ENCODE measurements around the gene MCM3. TPM values are rescaled to one million over a fixed set of nuclear protein-coding genes. Genes with fewer than 3 reads are reported as not detected.

The MCM3 gene
- total and polyA plus RNA-seq, 4 donors, result 7.4 to 60.8 (median 12.3) TPM

DNA sequence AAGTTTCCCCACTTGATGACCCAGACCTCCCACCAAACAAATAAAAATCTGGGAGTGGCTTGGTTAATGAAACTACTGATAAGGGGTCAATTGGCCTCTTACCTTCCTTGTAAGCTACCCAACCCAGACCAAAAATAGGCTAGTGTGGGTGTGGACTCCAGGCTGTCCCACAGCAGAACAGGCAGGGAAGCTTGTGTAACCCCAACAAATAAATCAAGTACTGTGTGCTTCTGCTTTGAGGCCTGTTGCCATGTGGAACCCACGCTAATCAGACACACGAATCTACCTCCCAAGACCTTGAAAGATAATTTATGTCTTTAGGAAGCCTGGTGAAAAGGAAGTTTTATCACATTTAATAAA lies 43.7 kb upstream of the MCM3 start:
- WGBS, result 72% methylated on average over 2 of the region's 2 CpGs
- no peaks in the 10 kb centered on the region for H3K9me3 ChIP-seq (ENCODE audit: control insufficient read depth in 4 of 4, low read length in 3 of 4)
- TF ChIP-seq FOXA1 (IDR thresholded peaks at IDR 0.05) (no peak), NR2F2 (IDR thresholded peaks at IDR 0.05) (no peak)
- TF ChIP-seq, protein P1, sequence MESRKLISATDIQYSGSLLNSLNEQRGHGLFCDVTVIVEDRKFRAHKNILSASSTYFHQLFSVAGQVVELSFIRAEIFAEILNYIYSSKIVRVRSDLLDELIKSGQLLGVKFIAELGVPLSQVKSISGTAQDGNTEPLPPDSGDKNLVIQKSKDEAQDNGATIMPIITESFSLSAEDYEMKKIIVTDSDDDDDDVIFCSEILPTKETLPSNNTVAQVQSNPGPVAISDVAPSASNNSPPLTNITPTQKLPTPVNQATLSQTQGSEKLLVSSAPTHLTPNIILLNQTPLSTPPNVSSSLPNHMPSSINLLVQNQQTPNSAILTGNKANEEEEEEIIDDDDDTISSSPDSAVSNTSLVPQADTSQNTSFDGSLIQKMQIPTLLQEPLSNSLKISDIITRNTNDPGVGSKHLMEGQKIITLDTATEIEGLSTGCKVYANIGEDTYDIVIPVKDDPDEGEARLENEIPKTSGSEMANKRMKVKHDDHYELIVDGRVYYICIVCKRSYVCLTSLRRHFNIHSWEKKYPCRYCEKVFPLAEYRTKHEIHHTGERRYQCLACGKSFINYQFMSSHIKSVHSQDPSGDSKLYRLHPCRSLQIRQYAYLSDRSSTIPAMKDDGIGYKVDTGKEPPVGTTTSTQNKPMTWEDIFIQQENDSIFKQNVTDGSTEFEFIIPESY (IDR thresholded peaks at IDR 0.05), result no peak
- H3K36me3 ChIP-seq (ENCODE audit: control insufficient read depth in 4 of 4, insufficient read depth in 3 of 4, low read depth in 1 of 4, low read length in 3 of 4), result no peaks in the 10 kb centered on the region
- no peaks in the 10 kb centered on the region for H3K27me3 ChIP-seq (ENCODE audit: control insufficient read depth in 4 of 4, insufficient read depth in 4 of 4, low read length in 3 of 4)
- no peak overlapping the region for H3K9ac ChIP-seq (ENCODE audit: low read depth in 1 of 2, low read length in 2 of 2)
- H3K4me1 ChIP-seq (ENCODE audit: control insufficient read depth in 4 of 4, insufficient read depth in 4 of 4, low read length in 3 of 4), result no peaks in the 10 kb centered on the region
- no peak overlapping the region for H3K4me3 ChIP-seq (ENCODE audit: low read depth in 1 of 3, low read length in 3 of 3)
- H3K27ac ChIP-seq (ENCODE audit: low read depth in 1 of 2, low read length in 2 of 2), result no peak overlapping the region
- DNase-seq (ENCODE audit: low spot score), result no peak

DNA sequence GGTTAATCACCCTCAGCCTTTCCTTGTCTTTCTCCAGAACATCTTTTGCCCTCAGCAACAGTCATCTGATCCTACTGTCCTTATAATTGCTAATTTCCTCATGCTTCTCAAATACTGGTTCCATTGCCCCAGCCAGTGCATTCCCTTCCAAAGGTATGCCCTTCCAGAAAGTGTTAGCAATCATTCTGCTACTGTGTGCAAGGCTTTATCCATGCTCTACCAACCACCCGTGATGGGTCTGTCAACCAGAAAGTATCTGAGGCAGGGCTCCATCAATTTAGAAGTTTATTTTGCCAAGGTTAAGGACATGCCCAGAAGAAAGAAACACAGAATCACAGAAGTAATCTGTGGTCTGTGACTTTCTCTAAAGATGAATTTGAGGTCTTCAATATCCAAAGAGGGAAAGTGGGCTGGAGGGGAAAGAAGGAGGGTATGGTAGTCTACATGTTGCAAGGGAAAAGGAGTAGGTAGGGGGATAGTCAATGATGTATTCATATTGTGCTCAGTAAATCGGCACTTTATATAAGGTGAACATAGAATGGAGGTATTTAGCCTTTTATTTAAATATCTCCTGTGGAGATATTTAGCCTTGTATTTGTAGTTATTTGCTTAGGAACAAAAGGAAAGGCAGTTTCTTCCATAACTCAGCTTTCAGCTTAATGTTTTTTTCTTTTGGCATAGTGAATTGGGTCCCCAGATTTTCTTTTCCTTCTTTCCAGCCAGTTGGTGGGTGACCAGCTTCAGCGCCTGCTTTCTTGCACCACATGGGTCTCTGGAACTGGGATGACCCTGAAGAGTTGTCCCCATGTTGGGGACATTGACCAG lies 42.2 kb upstream of the MCM3 start:
- Histone ChIP-seq H3K9ac (ENCODE audit: low read depth in 1 of 2, low read length in 2 of 2) (no peak overlapping the region), H3K27me3 (ENCODE audit: control insufficient read depth in 4 of 4, insufficient read depth in 4 of 4, low read length in 3 of 4) (no peaks in the 10 kb centered on the region), H3K36me3 (ENCODE audit: control insufficient read depth in 4 of 4, insufficient read depth in 3 of 4, low read depth in 1 of 4, low read length in 3 of 4) (no peaks in the 10 kb centered on the region), H3K9me3 (ENCODE audit: control insufficient read depth in 4 of 4, low read length in 3 of 4) (no peaks in the 10 kb centered on the region), H3K27ac (ENCODE audit: low read depth in 1 of 2, low read length in 2 of 2) (no peak overlapping the region), H3K4me1 (ENCODE audit: control insufficient read depth in 4 of 4, insufficient read depth in 4 of 4, low read length in 3 of 4) (no peaks in the 10 kb centered on the region), H3K4me3 (ENCODE audit: low read depth in 1 of 3, low read length in 3 of 3) (no peak overlapping the region)
- DNase-seq (ENCODE audit: low spot score), result no peak
- WGBS, result 93% methylated on average over 3 of the region's 3 CpGs
- TF ChIP-seq HNF4G (IDR thresholded peaks at IDR 0.05) (no peak), RXRA (IDR thresholded peaks at IDR 0.05) (no peak), TAF1 (conservative IDR thresholded peaks at IDR 0.05) (no peak), HNF4A (conservative IDR thresholded peaks at IDR 0.05) (no peak), NR2F2 (IDR thresholded peaks at IDR 0.05) (no peak), JUND (IDR thresholded peaks at IDR 0.05) (no peak), EGR1 (IDR thresholded peaks at IDR 0.05; ENCODE audit: low read depth in 2 of 2) (no peak), YY1 (IDR thresholded peaks at IDR 0.05) (no peak), SP1 (IDR thresholded peaks at IDR 0.05) (no peak)
- TF ChIP-seq, protein P2, sequence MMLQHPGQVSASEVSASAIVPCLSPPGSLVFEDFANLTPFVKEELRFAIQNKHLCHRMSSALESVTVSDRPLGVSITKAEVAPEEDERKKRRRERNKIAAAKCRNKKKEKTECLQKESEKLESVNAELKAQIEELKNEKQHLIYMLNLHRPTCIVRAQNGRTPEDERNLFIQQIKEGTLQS (IDR thresholded peaks at IDR 0.05), result no peak
- TF ChIP-seq, protein P3, sequence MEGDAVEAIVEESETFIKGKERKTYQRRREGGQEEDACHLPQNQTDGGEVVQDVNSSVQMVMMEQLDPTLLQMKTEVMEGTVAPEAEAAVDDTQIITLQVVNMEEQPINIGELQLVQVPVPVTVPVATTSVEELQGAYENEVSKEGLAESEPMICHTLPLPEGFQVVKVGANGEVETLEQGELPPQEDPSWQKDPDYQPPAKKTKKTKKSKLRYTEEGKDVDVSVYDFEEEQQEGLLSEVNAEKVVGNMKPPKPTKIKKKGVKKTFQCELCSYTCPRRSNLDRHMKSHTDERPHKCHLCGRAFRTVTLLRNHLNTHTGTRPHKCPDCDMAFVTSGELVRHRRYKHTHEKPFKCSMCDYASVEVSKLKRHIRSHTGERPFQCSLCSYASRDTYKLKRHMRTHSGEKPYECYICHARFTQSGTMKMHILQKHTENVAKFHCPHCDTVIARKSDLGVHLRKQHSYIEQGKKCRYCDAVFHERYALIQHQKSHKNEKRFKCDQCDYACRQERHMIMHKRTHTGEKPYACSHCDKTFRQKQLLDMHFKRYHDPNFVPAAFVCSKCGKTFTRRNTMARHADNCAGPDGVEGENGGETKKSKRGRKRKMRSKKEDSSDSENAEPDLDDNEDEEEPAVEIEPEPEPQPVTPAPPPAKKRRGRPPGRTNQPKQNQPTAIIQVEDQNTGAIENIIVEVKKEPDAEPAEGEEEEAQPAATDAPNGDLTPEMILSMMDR (IDR thresholded peaks at IDR 0.05; ENCODE audit: low read depth, low read length, missing input control), result no peak
- TF ChIP-seq, protein P4, sequence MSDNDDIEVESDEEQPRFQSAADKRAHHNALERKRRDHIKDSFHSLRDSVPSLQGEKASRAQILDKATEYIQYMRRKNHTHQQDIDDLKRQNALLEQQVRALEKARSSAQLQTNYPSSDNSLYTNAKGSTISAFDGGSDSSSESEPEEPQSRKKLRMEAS (IDR thresholded peaks at IDR 0.05), result no peak
- TF ChIP-seq, protein P5, sequence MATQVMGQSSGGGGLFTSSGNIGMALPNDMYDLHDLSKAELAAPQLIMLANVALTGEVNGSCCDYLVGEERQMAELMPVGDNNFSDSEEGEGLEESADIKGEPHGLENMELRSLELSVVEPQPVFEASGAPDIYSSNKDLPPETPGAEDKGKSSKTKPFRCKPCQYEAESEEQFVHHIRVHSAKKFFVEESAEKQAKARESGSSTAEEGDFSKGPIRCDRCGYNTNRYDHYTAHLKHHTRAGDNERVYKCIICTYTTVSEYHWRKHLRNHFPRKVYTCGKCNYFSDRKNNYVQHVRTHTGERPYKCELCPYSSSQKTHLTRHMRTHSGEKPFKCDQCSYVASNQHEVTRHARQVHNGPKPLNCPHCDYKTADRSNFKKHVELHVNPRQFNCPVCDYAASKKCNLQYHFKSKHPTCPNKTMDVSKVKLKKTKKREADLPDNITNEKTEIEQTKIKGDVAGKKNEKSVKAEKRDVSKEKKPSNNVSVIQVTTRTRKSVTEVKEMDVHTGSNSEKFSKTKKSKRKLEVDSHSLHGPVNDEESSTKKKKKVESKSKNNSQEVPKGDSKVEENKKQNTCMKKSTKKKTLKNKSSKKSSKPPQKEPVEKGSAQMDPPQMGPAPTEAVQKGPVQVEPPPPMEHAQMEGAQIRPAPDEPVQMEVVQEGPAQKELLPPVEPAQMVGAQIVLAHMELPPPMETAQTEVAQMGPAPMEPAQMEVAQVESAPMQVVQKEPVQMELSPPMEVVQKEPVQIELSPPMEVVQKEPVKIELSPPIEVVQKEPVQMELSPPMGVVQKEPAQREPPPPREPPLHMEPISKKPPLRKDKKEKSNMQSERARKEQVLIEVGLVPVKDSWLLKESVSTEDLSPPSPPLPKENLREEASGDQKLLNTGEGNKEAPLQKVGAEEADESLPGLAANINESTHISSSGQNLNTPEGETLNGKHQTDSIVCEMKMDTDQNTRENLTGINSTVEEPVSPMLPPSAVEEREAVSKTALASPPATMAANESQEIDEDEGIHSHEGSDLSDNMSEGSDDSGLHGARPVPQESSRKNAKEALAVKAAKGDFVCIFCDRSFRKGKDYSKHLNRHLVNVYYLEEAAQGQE (IDR thresholded peaks at IDR 0.05), result no peak
- TF ChIP-seq, protein P1 (IDR thresholded peaks at IDR 0.05), result no peak

Measured in liver (tissue), 9 donors.